ENCODE data around the gene C18orf54. TPM values are rescaled to one million over a fixed set of nuclear protein-coding genes. Genes with fewer than 3 reads are reported as not detected.

C18orf54 gene
- total RNA-seq, 1 experiment from 2014 or later, result 5.1 TPM

GRCh38 chr18:54393648-54394294, 36.1 kb downstream of the C18orf54 start:
- intact Hi-C loops (cut with micrococcal nuclease), result loop anchor here (2.0 to 5.0 kb wide), 5 partner anchors 36 to 277 kb away; partner anchors contain the start of genes C18orf54 and STARD6
- no peaks in the 10 kb centered on the region for H3K79me2 ChIP-seq (ENCODE audit: low read length)
- no TSS peak for BruUV-seq (replicated peaks)
- H3K9me3 ChIP-seq (ENCODE audit: low read length), result no peaks in the 10 kb centered on the region
- no peak overlapping the region for H3K4me2 ChIP-seq (ENCODE audit: low read length)
- H2AFZ ChIP-seq (ENCODE audit: low read length), result no peak overlapping the region
- H3K4me1 ChIP-seq (ENCODE audit: insufficient read depth, low read length), result peaks cover 13% of the 10 kb centered on the region
- H3K4me3 ChIP-seq (ENCODE audit: low read length), result no peak overlapping the region
- ChIA-PET CTCF (interaction anchor here (0.6 kb wide), 1 partner anchor 130 kb away, joined by 6 read pairs; no protein-coding TSS in a partner anchor), POLR2A (ENCODE audit: unreplicated experiment) (no interaction called here)
- no peaks in the 10 kb centered on the region for H3K9me2 ChIP-seq (replicated peaks; ENCODE audit: low read length)
- H3K27me3 ChIP-seq (ENCODE audit: low read length), result no peaks in the 10 kb centered on the region
- no peak overlapping the region for H3K9ac ChIP-seq (ENCODE audit: low read length)
- no peak for DNase-seq
- H3K27ac ChIP-seq (ENCODE audit: low read length), result no peak overlapping the region
- no peaks in the 10 kb centered on the region for H3F3A ChIP-seq (ENCODE audit: low read length, unreplicated experiment)
- no peaks in the 10 kb centered on the region for H3K36me3 ChIP-seq (ENCODE audit: low read depth, low read length)
- no peak for ATAC-seq
- no peak for TF ChIP-seq EZH2 (IDR thresholded peaks at IDR 0.05; ENCODE audit: low read length, unreplicated experiment)
- TF ChIP-seq EZH2phosphoT487 (IDR thresholded peaks at IDR 0.05; ENCODE audit: borderline replicate concordance, low read length), result no peak
- TF ChIP-seq, protein P1, sequence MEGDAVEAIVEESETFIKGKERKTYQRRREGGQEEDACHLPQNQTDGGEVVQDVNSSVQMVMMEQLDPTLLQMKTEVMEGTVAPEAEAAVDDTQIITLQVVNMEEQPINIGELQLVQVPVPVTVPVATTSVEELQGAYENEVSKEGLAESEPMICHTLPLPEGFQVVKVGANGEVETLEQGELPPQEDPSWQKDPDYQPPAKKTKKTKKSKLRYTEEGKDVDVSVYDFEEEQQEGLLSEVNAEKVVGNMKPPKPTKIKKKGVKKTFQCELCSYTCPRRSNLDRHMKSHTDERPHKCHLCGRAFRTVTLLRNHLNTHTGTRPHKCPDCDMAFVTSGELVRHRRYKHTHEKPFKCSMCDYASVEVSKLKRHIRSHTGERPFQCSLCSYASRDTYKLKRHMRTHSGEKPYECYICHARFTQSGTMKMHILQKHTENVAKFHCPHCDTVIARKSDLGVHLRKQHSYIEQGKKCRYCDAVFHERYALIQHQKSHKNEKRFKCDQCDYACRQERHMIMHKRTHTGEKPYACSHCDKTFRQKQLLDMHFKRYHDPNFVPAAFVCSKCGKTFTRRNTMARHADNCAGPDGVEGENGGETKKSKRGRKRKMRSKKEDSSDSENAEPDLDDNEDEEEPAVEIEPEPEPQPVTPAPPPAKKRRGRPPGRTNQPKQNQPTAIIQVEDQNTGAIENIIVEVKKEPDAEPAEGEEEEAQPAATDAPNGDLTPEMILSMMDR (conservative IDR thresholded peaks at IDR 0.05; ENCODE audit: low read depth, low read length), result no peak
- H4K20me1 ChIP-seq (ENCODE audit: low read length), result no peaks in the 10 kb centered on the region

DNA sequence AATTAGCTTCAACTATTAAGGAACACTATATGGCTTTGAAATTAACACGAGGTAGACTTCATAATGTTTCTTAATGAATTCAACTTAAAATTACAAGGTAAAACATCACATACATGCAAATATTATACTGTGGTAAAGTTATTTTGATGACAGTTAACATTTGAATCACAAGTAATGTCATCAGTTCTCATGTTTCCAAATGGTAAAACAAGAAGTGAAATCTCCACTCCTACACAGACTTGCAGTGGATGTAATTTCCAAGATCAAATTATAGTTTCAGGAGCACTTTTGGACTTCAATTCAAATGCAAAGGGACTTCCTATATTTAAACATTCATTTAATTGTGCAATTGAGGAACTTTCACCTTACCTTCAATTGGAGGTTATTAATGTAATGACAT, 39.1 kb downstream of the C18orf54 start:
- Histone ChIP-seq H2AFZ (ENCODE audit: low read length) (no peak overlapping the region), H3K9ac (ENCODE audit: low read length) (no peak overlapping the region), H3K4me1 (ENCODE audit: insufficient read depth, low read length) (no peaks in the 10 kb centered on the region), H3K4me3 (ENCODE audit: low read length) (no peak overlapping the region), H3K4me2 (ENCODE audit: low read length) (no peak overlapping the region), H3F3A (ENCODE audit: low read length, unreplicated experiment) (no peaks in the 10 kb centered on the region), H3K36me3 (ENCODE audit: low read depth, low read length) (no peaks in the 10 kb centered on the region), H3K27me3 (ENCODE audit: low read length) (no peaks in the 10 kb centered on the region), H3K27ac (ENCODE audit: low read length) (no peak overlapping the region), H3K9me2 (replicated peaks; ENCODE audit: low read length) (no peaks in the 10 kb centered on the region), H3K9me3 (ENCODE audit: low read length) (no peaks in the 10 kb centered on the region), H4K20me1 (ENCODE audit: low read length) (no peaks in the 10 kb centered on the region), H3K79me2 (ENCODE audit: low read length) (no peaks in the 10 kb centered on the region)
- ChIA-PET CTCF (no interaction called here), POLR2A (ENCODE audit: unreplicated experiment) (no interaction called here)
- no peak for ATAC-seq
- TF ChIP-seq, protein P1 (conservative IDR thresholded peaks at IDR 0.05; ENCODE audit: low read depth, low read length), result no peak
- TF ChIP-seq EZH2 (IDR thresholded peaks at IDR 0.05; ENCODE audit: low read length, unreplicated experiment), result no peak
- no peak for TF ChIP-seq EZH2phosphoT487 (IDR thresholded peaks at IDR 0.05; ENCODE audit: borderline replicate concordance, low read length)
- DNase-seq, result no peak
- no TSS peak for BruUV-seq (replicated peaks)
- intact Hi-C loops (cut with micrococcal nuclease), result no loop called here

- CTCF ChIA-PET, result no interaction called here
- DNase-seq (peak; percentile 20), ATAC-seq (no peak)
Measured at GRCh38 chr18:54405290-54405689, 47.6 kb downstream of the C18orf54 start.

More at GRCh38 chr18:54405290-54405689, 47.6 kb downstream of the C18orf54 start:
- Histone ChIP-seq H3K4me2 (ENCODE audit: low read length) (no peak overlapping the region), H3K9me2 (replicated peaks; ENCODE audit: low read length) (no peaks in the 10 kb centered on the region), H3K4me3 (ENCODE audit: low read length) (no peak overlapping the region), H3K9me3 (ENCODE audit: low read length) (no peaks in the 10 kb centered on the region), H4K20me1 (ENCODE audit: low read length) (no peaks in the 10 kb centered on the region), H3K27me3 (ENCODE audit: low read length) (no peaks in the 10 kb centered on the region), H3F3A (ENCODE audit: low read length, unreplicated experiment) (no peaks in the 10 kb centered on the region), H3K36me3 (ENCODE audit: low read depth, low read length) (no peaks in the 10 kb centered on the region), H3K4me1 (ENCODE audit: insufficient read depth, low read length) (no peaks in the 10 kb centered on the region), H3K27ac (ENCODE audit: low read length) (no peak overlapping the region), H3K9ac (ENCODE audit: low read length) (no peak overlapping the region), H2AFZ (ENCODE audit: low read length) (no peak overlapping the region), H3K79me2 (ENCODE audit: low read length) (no peaks in the 10 kb centered on the region)
- TF ChIP-seq, protein P1 (conservative IDR thresholded peaks at IDR 0.05; ENCODE audit: low read depth, low read length), result no peak
- intact Hi-C loops (cut with micrococcal nuclease), result no loop called here
- POLR2A ChIA-PET (ENCODE audit: unreplicated experiment), result no interaction called here
- no TSS peak for BruUV-seq (replicated peaks)
